T-cell (primary cell): ENCODE measurements around the gene DECR2. TPM values are rescaled to one million over a fixed set of nuclear protein-coding genes. Genes with fewer than 3 reads are reported as not detected.
A peak's percentile ranks its signal among the peaks of the same experiment; 100 is the strongest.

Experiments used
- ATAC-seq, 4 experiments: fragments of 200-7000 bp in 3 of 4; fragments of 150-1000 bp in 1 of 4; cut with Tn5 transposase; replicated peaks in 1 of 4; 1 replicate in 3 of 4; 2 replicates in 1 of 4; pipeline ENCODE4 v1.10.0; 2021; ENCODE audit warnings: moderate library complexity in 3 of 4, mild to moderate bottlenecking in 2 of 4, moderate number of reproducible peaks in 1 of 4
- CTCF ChIA-PET, 2 donors: fragments of 300-600 bp; sonication (Branson Sonifier 250); formaldehyde crosslinking; loops; one replicate each; lab custom pipeline; 2022; ENCODE audit warnings: antibody characterized with exemption in 2 of 2; lab: Charles Lee
- POLR2A ChIA-PET, 2 donors: fragments of 300-600 bp; sonication (Branson Sonifier 250); formaldehyde crosslinking; loops; one replicate each; lab custom pipeline; 2022; ENCODE audit warnings: antibody characterized with exemption in 2 of 2; lab: Charles Lee
- DNase-seq, 35 experiments: peaks; one replicate each; pipeline versions ENCODE4 v3.0.0 to v3.0.0-alpha.2; 2013 to 2023
- H3K27ac ChIP-seq: one replicate; pipeline ENCODE4 v1.5.1; 2013; ENCODE audit warnings: low read length
- H3K27me3 ChIP-seq, 2 experiments: replicated peaks in 1 of 2; 1 replicate in 1 of 2; 2 replicates in 1 of 2; pipeline versions ENCODE4 v1.6.1 to v1.7.0; 2013; ENCODE audit warnings: low read length in 1 of 2, mixed read lengths in 1 of 2; ENCODE audit not compliant: control insufficient read depth in 2 of 2, insufficient read depth in 2 of 2; ENCODE audit errors: extremely low read depth in 1 of 2
- H3K36me3 ChIP-seq, 2 donors: 1 replicate in 1 of 2; 2 replicates in 1 of 2; pipeline versions ENCODE4 v1.6.1 to v1.7.0; 2013; ENCODE audit warnings: low read length in 1 of 2; ENCODE audit not compliant: control insufficient read depth in 2 of 2, insufficient read depth in 1 of 2; ENCODE audit errors: extremely low read depth in 1 of 2
- H3K4me1 ChIP-seq, 2 experiments: 1 replicate in 1 of 2; 2 replicates in 1 of 2; pipeline versions ENCODE4 v1.6.1 to v1.7.0; 2013; ENCODE audit warnings: low read length in 2 of 2, mixed read lengths in 1 of 2; ENCODE audit not compliant: insufficient read depth in 2 of 2, control insufficient read depth in 1 of 2; ENCODE audit errors: extremely low read depth in 1 of 2
- H3K4me3 ChIP-seq, 2 donors: 1 replicate in 1 of 2; 2 replicates in 1 of 2; pipeline versions ENCODE4 v1.5.1 to v1.7.0; 2013; ENCODE audit warnings: mild to moderate bottlenecking in 2 of 2, low read length in 1 of 2, moderate library complexity in 1 of 2; ENCODE audit not compliant: control insufficient read depth in 1 of 2; ENCODE audit errors: extremely low read depth in 1 of 2
- H3K9me3 ChIP-seq: 2 replicates; pipeline ENCODE4 v1.7.0; 2013
- H3K27ac Mint-ChIP-seq, 2 donors: one replicate each; pipeline ENCODE4 v1.8.0; 2020 to 2021; ENCODE audit warnings: mild to moderate bottlenecking in 2 of 2, mixed read lengths in 2 of 2
- H3K27me3 Mint-ChIP-seq, 2 donors: one replicate each; pipeline ENCODE4 v1.8.0; 2021 to 2022; ENCODE audit warnings: mixed read lengths in 2 of 2
- H3K36me3 Mint-ChIP-seq: one replicate; pipeline ENCODE4 v1.8.0; 2021; ENCODE audit warnings: mixed read lengths
- H3K4me1 Mint-ChIP-seq, 3 donors: one replicate each; pipeline ENCODE4 v1.8.0; 2020 to 2022; ENCODE audit warnings: mixed read lengths in 3 of 3, mild to moderate bottlenecking in 1 of 3
- H3K4me3 Mint-ChIP-seq, 3 donors: one replicate each; pipeline ENCODE4 v1.8.0; 2020 to 2022; ENCODE audit warnings: mild to moderate bottlenecking in 3 of 3, mixed read lengths in 3 of 3, moderate library complexity in 3 of 3
- H3K9me3 Mint-ChIP-seq, 3 donors: one replicate each; pipeline ENCODE4 v1.8.0; 2020 to 2022; ENCODE audit warnings: mixed read lengths in 3 of 3
- WGBS: methylation state at CpG from one replicate; pipeline ENCODE4 v1.1.5; 2013; ENCODE audit warnings: missing lambda C conversion rate; ENCODE audit not compliant: insufficient coverage; 5-methylcytosine and 5-hydroxymethylcytosine counted together
- total RNA-seq, 35 experiments: library from RNA in 6 of 35; stranded (reverse) in 6 of 35; fragments of 120-200 nt in 1 of 35; gene quantifications; one replicate each; pipeline versions ENCODE4 v1.2.1 to v1.2.4 and lab custom pipeline; 2013 to 2026

The DECR2 gene
- total RNA-seq, 5 donors from 2014 or later (not counting 1 experiment from before 2014, with no cell fraction given) = 10.5 to 17.6 (median 11.3) TPM

DNA sequence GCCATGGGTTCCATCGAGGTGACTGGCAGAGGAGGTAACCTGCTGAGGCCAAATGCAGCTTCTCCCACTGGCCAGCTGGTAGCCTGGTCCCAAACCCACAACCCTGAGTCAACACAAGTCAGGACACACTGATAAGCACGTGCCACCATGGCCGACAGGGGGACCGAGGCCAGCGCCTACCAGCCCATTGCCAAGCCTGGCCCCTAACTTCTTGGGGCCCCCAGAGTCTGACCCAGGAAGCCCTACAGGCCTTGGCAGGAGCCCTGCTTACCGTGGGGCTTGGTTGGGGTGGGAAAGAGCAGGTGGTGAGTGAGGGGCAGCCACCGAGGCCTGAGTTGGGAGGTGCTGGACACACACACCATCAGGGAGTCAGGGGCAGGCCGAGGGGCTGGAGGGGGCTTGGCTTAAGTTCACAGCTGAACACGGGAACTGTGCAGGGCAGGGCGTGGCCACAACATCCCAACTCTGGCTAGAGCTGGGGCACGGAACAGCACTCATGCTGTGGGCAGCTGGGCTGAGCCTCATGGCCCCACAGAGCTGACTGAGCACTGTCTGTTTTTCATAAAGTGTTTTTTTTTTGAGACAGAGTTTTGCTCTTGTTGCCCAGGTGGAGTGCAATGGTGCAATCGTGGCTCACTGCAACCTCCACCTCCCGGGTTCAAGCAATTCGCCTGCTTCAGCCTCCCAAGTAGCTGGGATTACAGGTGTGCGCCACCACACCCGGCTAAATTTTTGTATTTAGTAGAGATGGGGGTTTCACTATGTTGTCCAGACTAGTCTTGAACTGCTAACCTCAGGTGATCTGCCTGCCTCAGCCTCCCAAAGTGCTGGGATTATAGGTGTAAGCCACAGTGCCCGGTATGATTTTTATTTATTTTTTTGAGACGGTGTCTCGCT lies 36.8 kb upstream of the DECR2 start:
- ChIA-PET POLR2A (no interaction called here), CTCF (interaction anchor here in 1 of 2 donors (0.5 kb wide), 1 partner anchor 113 kb away, joined by 4 read pairs; no protein-coding TSS in a partner anchor)
- no peak for ATAC-seq
- peaks cover 8% of the 10 kb centered on the region for H3K36me3 Mint-ChIP-seq
- H3K27ac Mint-ChIP-seq = no peak overlapping the region
- peaks cover 0 to 10% of the 10 kb centered on the region in 2 donors for H3K36me3 ChIP-seq
- no peaks in the 10 kb centered on the region for H3K9me3 Mint-ChIP-seq
- peaks cover 0 to 4% of the 10 kb centered on the region in 2 donors for H3K27me3 Mint-ChIP-seq
- H3K4me1 ChIP-seq = peaks cover 0 to 23% of the 10 kb centered on the region in 2 experiments
- no peaks in the 10 kb centered on the region for H3K9me3 ChIP-seq
- H3K27me3 ChIP-seq = peaks cover 0 to 19% of the 10 kb centered on the region in 2 experiments
- no peak overlapping the region for H3K4me3 Mint-ChIP-seq
- H3K4me3 ChIP-seq = no peak overlapping the region
- no peak for DNase-seq
- H3K4me1 Mint-ChIP-seq = peaks cover 7 to 11% (median 10%) of the 10 kb centered on the region in 3 donors
- WGBS = 61% methylated on average over 10 of the region's 19 CpGs
- no peak overlapping the region for H3K27ac ChIP-seq

DNA sequence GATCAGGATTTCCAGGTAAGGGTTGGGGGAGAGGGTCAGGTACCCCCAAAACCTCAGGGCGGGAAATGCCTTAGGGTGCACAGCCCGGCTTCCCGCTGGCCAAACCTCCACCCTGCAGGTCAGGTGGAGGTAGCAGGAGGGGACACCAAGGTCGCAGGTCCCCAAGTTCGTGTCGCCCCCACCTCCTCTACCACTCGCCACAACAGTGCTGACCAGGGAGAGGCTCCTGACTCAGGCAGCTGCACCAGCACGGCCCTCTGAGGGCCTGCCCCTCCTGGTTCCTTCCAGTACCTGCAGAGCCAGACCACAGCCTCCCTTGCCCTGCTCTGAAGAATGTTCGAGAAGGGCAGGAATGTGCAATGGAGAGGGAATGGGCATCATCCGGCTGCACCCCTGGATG lies 35.2 kb upstream of the DECR2 start:
- Histone ChIP-seq H3K9me3 (no peaks in the 10 kb centered on the region), H3K4me1 (peaks cover 2 to 36% of the 10 kb centered on the region in 2 experiments), H3K4me3 (no peak overlapping the region), H3K27me3 (peaks cover 0 to 19% of the 10 kb centered on the region in 2 experiments), H3K36me3 (peaks cover 0 to 11% of the 10 kb centered on the region in 2 donors), H3K27ac (no peak overlapping the region)
- peaks cover 8% of the 10 kb centered on the region for H3K36me3 Mint-ChIP-seq
- ChIA-PET POLR2A (no interaction called here), CTCF (no interaction called here)
- DNase-seq (no peak), ATAC-seq (no peak)
- no CpG with 5 or more reads among the region's 10 CpGs for WGBS
- H3K27ac Mint-ChIP-seq = no peak overlapping the region
- no peaks in the 10 kb centered on the region for H3K9me3 Mint-ChIP-seq
- no peak overlapping the region for H3K4me3 Mint-ChIP-seq
- peaks cover 16 to 20% (median 19%) of the 10 kb centered on the region in 3 donors for H3K4me1 Mint-ChIP-seq
- H3K27me3 Mint-ChIP-seq = peaks cover 0 to 4% of the 10 kb centered on the region in 2 donors

- ChIA-PET POLR2A (no interaction called here), CTCF (no interaction called here)
- no peaks in the 10 kb centered on the region for H3K9me3 Mint-ChIP-seq
- peak overlapping the region in 1 of 3 donors; percentile 24 for H3K4me3 Mint-ChIP-seq
- H3K9me3 ChIP-seq = no peaks in the 10 kb centered on the region
- H3K27ac Mint-ChIP-seq = no peak overlapping the region
- H3K4me3 ChIP-seq = no peak overlapping the region
- no peak overlapping the region for H3K27ac ChIP-seq
- H3K36me3 ChIP-seq = peaks cover 1 to 20% of the 10 kb centered on the region in 2 donors
- WGBS = 96% methylated on average over 16 of the region's 18 CpGs
- peaks cover 2 to 30% of the 10 kb centered on the region in 2 experiments for H3K4me1 ChIP-seq
- peaks cover 0 to 4% of the 10 kb centered on the region in 2 donors for H3K27me3 Mint-ChIP-seq
- H3K27me3 ChIP-seq = peaks cover 0 to 17% of the 10 kb centered on the region in 2 experiments
- peaks cover 12% of the 10 kb centered on the region for H3K36me3 Mint-ChIP-seq
- DNase-seq (no peak), ATAC-seq (no peak)
- H3K4me1 Mint-ChIP-seq = peaks cover 16 to 20% (median 18%) of the 10 kb centered on the region in 3 donors
Measured at GRCh38 chr16:367333-367903, 34.3 kb upstream of the DECR2 start.

GRCh38 chr16:368388-369158 lies 33.1 kb upstream of the DECR2 start:
- peaks cover 0 to 8% of the 10 kb centered on the region in 2 experiments for H3K27me3 ChIP-seq
- ChIA-PET POLR2A (no interaction called here), CTCF (no interaction called here)
- Mint-ChIP-seq H3K4me3 (no peak overlapping the region), H3K27me3 (peaks cover 0 to 2% of the 10 kb centered on the region in 2 donors), H3K36me3 (peaks cover 15% of the 10 kb centered on the region), H3K9me3 (no peaks in the 10 kb centered on the region), H3K27ac (no peak overlapping the region), H3K4me1 (peaks cover 15 to 23% (median 18%) of the 10 kb centered on the region in 3 donors)
- H3K4me1 ChIP-seq = peaks cover 2 to 28% of the 10 kb centered on the region in 2 experiments
- peaks cover 12 to 30% of the 10 kb centered on the region in 2 donors for H3K36me3 ChIP-seq
- DNase-seq (no peak), ATAC-seq (no peak)
- no peak overlapping the region for H3K27ac ChIP-seq
- 94% methylated on average over 29 of the region's 29 CpGs for WGBS
- H3K4me3 ChIP-seq = no peak overlapping the region
- H3K9me3 ChIP-seq = no peaks in the 10 kb centered on the region

- WGBS = 84% methylated on average over 20 of the region's 20 CpGs
- peak overlapping the region in 1 of 2 donors; percentile 39 for H3K27ac Mint-ChIP-seq
- POLR2A ChIA-PET = no interaction called here
Measured at GRCh38 chr16:369275-369865, 32.3 kb upstream of the DECR2 start.

More at GRCh38 chr16:369275-369865, 32.3 kb upstream of the DECR2 start:
- peaks cover 14 to 37% of the 10 kb centered on the region in 2 donors for H3K36me3 ChIP-seq
- no peaks in the 10 kb centered on the region for H3K27me3 Mint-ChIP-seq
- H3K4me1 Mint-ChIP-seq = peaks cover 15 to 24% (median 18%) of the 10 kb centered on the region in 3 donors
- no peaks in the 10 kb centered on the region for H3K9me3 Mint-ChIP-seq
- peak overlapping the region; percentile 64 to 90 (median 68) for H3K4me3 Mint-ChIP-seq
- CTCF ChIA-PET = interaction anchor here in 1 of 2 donors (0.5 kb wide), 1 partner anchor 12 kb away, joined by 3 read pairs; no protein-coding TSS in a partner anchor
- no peak for ATAC-seq
- no peak for DNase-seq
- peaks cover 2 to 28% of the 10 kb centered on the region in 2 experiments for H3K4me1 ChIP-seq
- H3K9me3 ChIP-seq = no peaks in the 10 kb centered on the region
- H3K4me3 ChIP-seq = peak overlapping the region in 1 of 2 donors; percentile 26
- H3K27me3 ChIP-seq = peaks cover 0 to 3% of the 10 kb centered on the region in 2 experiments
- H3K27ac ChIP-seq = no peak overlapping the region
- peaks cover 15% of the 10 kb centered on the region for H3K36me3 Mint-ChIP-seq
